IMR-90 (cell line): ENCODE measurements around the gene MTF2. TPM values are rescaled to one million over a fixed set of nuclear protein-coding genes. Genes with fewer than 3 reads are reported as not detected.

Experiments used
- ATAC-seq: fragments of 200-7000 bp; cut with Tn5 transposase; 2 replicates; pipeline ENCODE4 v1.9.1; 2020; ENCODE audit warnings: low read depth, mild to moderate bottlenecking, moderate library complexity
- BruUV-seq: library from RNA; stranded (reverse); fragments of 400-500 nt; replicated peaks from 2 replicates; lab custom pipeline; 2021; lab: Mats Ljungman, UMichigan
- CTCF ChIA-PET: fragments of 300-600 bp; formaldehyde crosslinking; extraction: SDS; loops from one replicate; lab custom pipeline; 2021; ENCODE audit warnings: antibody characterized with exemption; lab: Yijun Ruan, JAX
- POLR2A ChIA-PET: fragments of 300-600 bp; sonication (Branson Sonifier 250); formaldehyde crosslinking; loops from one replicate; lab custom pipeline; 2022; ENCODE audit warnings: antibody characterized with exemption; ENCODE audit not compliant: unreplicated experiment; lab: Charles Lee
- DNase-seq: peaks from one replicate; pipeline ENCODE4 v3.0.0; 2013
- H2AFZ ChIP-seq: replicated peaks from 2 replicates; pipeline ENCODE3; 2013; ENCODE audit warnings: low read length, mild to moderate bottlenecking; ENCODE audit not compliant: poor library complexity
- H2AK5ac ChIP-seq: 2 replicates; pipeline ENCODE4 v1.6.1; 2013; ENCODE audit warnings: low read depth, low read length, inconsistent platforms
- H2AK9ac ChIP-seq: replicated peaks from 2 replicates; pipeline ENCODE3; 2013; ENCODE audit warnings: mild to moderate bottlenecking, low read depth, low read length, moderate library complexity; ENCODE audit not compliant: poor library complexity
- H2BK120ac ChIP-seq: 2 replicates; pipeline ENCODE4 v1.6.1; 2013; ENCODE audit warnings: low read depth, low read length, inconsistent platforms
- H2BK15ac ChIP-seq: 3 replicates; pipeline ENCODE4 v1.6.1; 2013; ENCODE audit warnings: low read depth, low read length, inconsistent platforms
- H2BK20ac ChIP-seq: 2 replicates; pipeline ENCODE4 v1.6.1; 2013; ENCODE audit warnings: low read depth, mild to moderate bottlenecking, inconsistent platforms, low read length, moderate library complexity
- H2BK5ac ChIP-seq: 2 replicates; pipeline ENCODE4 v1.6.1; 2013; ENCODE audit warnings: mild to moderate bottlenecking, low read depth, low read length, inconsistent platforms; ENCODE audit not compliant: poor library complexity, severe bottlenecking
- H3K14ac ChIP-seq: replicated peaks from 2 replicates; pipeline ENCODE4 v1.6.1; 2013; ENCODE audit warnings: low read depth, low read length, inconsistent platforms
- H3K18ac ChIP-seq: 2 replicates; pipeline ENCODE4 v1.6.1; 2013; ENCODE audit warnings: low read depth, low read length, control low read depth
- H3K23ac ChIP-seq: 2 replicates; pipeline ENCODE4 v1.6.1; 2013; ENCODE audit warnings: low read depth, low read length, inconsistent platforms
- H3K27ac ChIP-seq: 2 replicates; pipeline ENCODE4 v1.5.1; 2013; ENCODE audit warnings: mild to moderate bottlenecking, control low read depth, low read length; ENCODE audit not compliant: insufficient read depth
- H3K27me3 ChIP-seq: 2 replicates; pipeline ENCODE4 v1.6.1; 2013; ENCODE audit warnings: low read length; ENCODE audit not compliant: control insufficient read depth, insufficient read depth
- H3K36me3 ChIP-seq: 2 replicates; pipeline ENCODE4 v1.6.1; 2013; ENCODE audit warnings: low read length, mixed read lengths; ENCODE audit not compliant: control insufficient read depth, insufficient read depth
- H3K4ac ChIP-seq: 2 replicates; pipeline ENCODE4 v1.6.1; 2013; ENCODE audit warnings: low read depth, low read length, inconsistent platforms
- H3K4me1 ChIP-seq: 2 replicates; pipeline ENCODE4 v1.6.1; 2013; ENCODE audit warnings: low read length, mixed read lengths; ENCODE audit not compliant: control insufficient read depth, insufficient read depth
- H3K4me2 ChIP-seq: 2 replicates; pipeline ENCODE4 v1.6.1; 2013; ENCODE audit warnings: low read depth, mild to moderate bottlenecking, control low read depth, low read length, moderate library complexity
- H3K4me3 ChIP-seq: 2 replicates; pipeline ENCODE4 v1.5.1; 2013; ENCODE audit warnings: low read depth, mild to moderate bottlenecking, control low read depth, low read length, moderate library complexity; ENCODE audit not compliant: insufficient read depth
- H3K56ac ChIP-seq: 2 replicates; pipeline ENCODE4 v1.6.1; 2013; ENCODE audit warnings: low read length, inconsistent platforms; ENCODE audit not compliant: insufficient read depth; ENCODE audit errors: extremely low read depth
- H3K79me1 ChIP-seq, 2 experiments: 2 replicates each; pipeline ENCODE4 v1.6.1; 2013; ENCODE audit warnings: low read length in 2 of 2, inconsistent platforms in 1 of 2, low read depth in 1 of 2
- H3K9ac ChIP-seq: 2 replicates; pipeline ENCODE4 v1.6.1; 2013; ENCODE audit warnings: low read depth, low read length, control low read depth
- H3K9me1 ChIP-seq: 2 replicates; pipeline ENCODE4 v1.6.1; 2013; ENCODE audit warnings: low read length, inconsistent platforms; ENCODE audit not compliant: insufficient read depth
- H3K9me3 ChIP-seq: 2 replicates; pipeline ENCODE4 v1.6.1; 2013; ENCODE audit warnings: low read length; ENCODE audit not compliant: control insufficient read depth, insufficient read depth
- H4K20me1 ChIP-seq: 2 replicates; pipeline ENCODE4 v1.6.1; 2013; ENCODE audit warnings: low read length, inconsistent platforms; ENCODE audit not compliant: insufficient read depth
- H4K5ac ChIP-seq: 2 replicates; pipeline ENCODE4 v1.6.1; 2013; ENCODE audit warnings: mild to moderate bottlenecking, low read depth, low read length, control low read depth
- H4K8ac ChIP-seq, 2 experiments: 2 replicates each; pipeline ENCODE4 v1.6.1; 2013; ENCODE audit warnings: low read depth in 2 of 2, low read length in 2 of 2, control low read depth in 1 of 2, inconsistent platforms in 1 of 2
- H4K91ac ChIP-seq: 2 replicates; pipeline ENCODE4 v1.6.1; 2013; ENCODE audit warnings: low read depth, low read length, inconsistent platforms; ENCODE audit not compliant: insufficient read depth
- BHLHE40 ChIP-seq: fragments of 150-350 bp; IDR thresholded peaks from 2 replicates; pipeline ENCODE4 v1.6.1; 2016; ENCODE audit warnings: mild to moderate bottlenecking, low read depth, low read length
- CEBPB ChIP-seq: IDR thresholded peaks from 2 replicates; pipeline ENCODE4 v1.6.1; 2012; ENCODE audit warnings: low read depth, low read length, improper control_type of control experiment
- CHD1 ChIP-seq: IDR thresholded peaks from 2 replicates; pipeline ENCODE4 v1.6.1; 2012; ENCODE audit warnings: low read depth, low read length, improper control_type of control experiment
- CTCF ChIP-seq: conservative IDR thresholded peaks from 2 replicates; pipeline ENCODE4 v1.5.1; 2012; ENCODE audit warnings: mild to moderate bottlenecking, low read depth, low read length, improper control_type of control experiment
- FOS ChIP-seq: fragments of 150-350 bp; IDR thresholded peaks from 2 replicates; pipeline ENCODE4 v1.6.1; 2016; ENCODE audit warnings: low read depth, low read length
- MAFK ChIP-seq: IDR thresholded peaks from 2 replicates; pipeline ENCODE4 v1.6.1; 2012; ENCODE audit warnings: low read depth, low read length, improper control_type of control experiment
- MXI1 ChIP-seq: IDR thresholded peaks from 2 replicates; pipeline ENCODE4 v1.6.1; 2012; ENCODE audit warnings: low read depth, mild to moderate bottlenecking, low read length, moderate library complexity, borderline replicate concordance
- NFE2L2 ChIP-seq: fragments of 150-350 bp; IDR thresholded peaks from 2 replicates; pipeline ENCODE4 v1.6.1; 2016; ENCODE audit warnings: low read depth, mild to moderate bottlenecking, low read length
- RAD21 ChIP-seq: IDR thresholded peaks from 2 replicates; pipeline ENCODE4 v1.6.1; 2012; ENCODE audit warnings: low read length, improper control_type of control experiment
- RCOR1 ChIP-seq: IDR thresholded peaks from 2 replicates; pipeline ENCODE4 v1.6.1; 2012; ENCODE audit warnings: mild to moderate bottlenecking, low read length, improper control_type of control experiment; ENCODE audit not compliant: insufficient replicate concordance
- RFX5 ChIP-seq: IDR thresholded peaks from 2 replicates; pipeline ENCODE4 v1.8.0; 2012; ENCODE audit warnings: low read depth, mild to moderate bottlenecking, low read length, moderate library complexity
- SMC3 ChIP-seq: fragments of 150-350 bp; IDR thresholded peaks from 2 replicates; pipeline ENCODE4 v1.6.1; 2016; ENCODE audit warnings: low read depth, mild to moderate bottlenecking, antibody characterized with exemption, low read length, moderate library complexity
- USF2 ChIP-seq: fragments of 150-350 bp; IDR thresholded peaks from 2 replicates; pipeline ENCODE4 v1.6.1; 2017; ENCODE audit warnings: mild to moderate bottlenecking, antibody characterized with exemption, low read length, low read depth
- WGBS, 2 experiments: methylation state at CpG; one replicate each; pipeline versions ENCODE4 v1.1.5 to v1.1.7; 2013; ENCODE audit warnings: missing lambda C conversion rate in 2 of 2; ENCODE audit not compliant: insufficient read length in 1 of 2; ENCODE audit errors: extremely low coverage in 2 of 2; 5-methylcytosine and 5-hydroxymethylcytosine counted together
- dilution Hi-C: fragments of 300-500 bp; cut with HindIII; formaldehyde crosslinking; loops from one replicate; pipeline ENCODE4 v1.14.3; 2018; ENCODE audit warnings: low sequenced_read_pairs; ENCODE audit not compliant: unreplicated experiment
- in situ Hi-C: fragments of 300-500 bp; cut with MboI; formaldehyde crosslinking; loops from 3 replicates; pipeline ENCODE4 v1.14.3; 2019; ENCODE audit warnings: low sequenced_read_pairs, inconsistent platforms, mixed read lengths
- intact Hi-C: fragments of 100-400 bp; cut with micrococcal nuclease; formaldehyde crosslinking; loops from 2 replicates; pipeline ENCODE4 v1.10.0; 2022
- polyA plus RNA-seq, 3 experiments: library from polyadenylated mRNA; depleted of rRNA; stranded (reverse); fragments of >200 nt; gene quantifications; 2 replicates each; pipeline ENCODE4 v1.2.3, GENCODE V29; 2012; ENCODE audit warnings: low replicate concordance in 1 of 3
- total RNA-seq: library from RNA; depleted of rRNA; stranded (reverse); fragments of >200 nt; gene quantifications from 2 replicates; pipeline ENCODE4 v1.2.3, GENCODE V29; 2012
- TF ChIP-seq, protein P1 (sequence below): fragments of 150-350 bp; IDR thresholded peaks from 2 replicates; pipeline ENCODE4 v1.6.1; 2016; ENCODE audit warnings: low read depth, mild to moderate bottlenecking, low read length, moderate library complexity, borderline replicate concordance

Gene MTF2
- total and polyA plus RNA-seq, 2 of the 4 experiments (the other 2 are of a cell fraction), result 10.6 to 39.8 TPM

DNA sequence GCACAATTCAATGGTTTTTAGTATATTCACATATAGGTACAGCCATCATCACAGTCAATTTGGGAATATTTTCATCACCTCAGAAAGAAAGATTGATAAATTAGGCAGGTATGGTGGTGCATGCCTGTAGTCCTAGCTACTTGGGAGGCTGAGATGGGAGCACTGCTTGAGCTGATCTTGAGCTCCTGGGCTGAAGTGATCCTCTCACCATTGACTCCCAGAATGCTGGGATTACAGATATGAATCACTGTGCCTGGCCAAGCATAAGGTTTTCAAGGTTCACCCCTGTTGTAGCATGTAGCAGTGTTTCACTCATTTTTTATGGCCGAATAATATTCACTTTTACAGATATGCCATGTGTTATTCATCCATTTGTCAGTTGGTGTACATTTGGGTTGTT is 44.7 kb upstream of the MTF2 start:
- no peak overlapping the region for H3K56ac ChIP-seq
- H3K23ac ChIP-seq, result no peak overlapping the region
- no peaks in the 10 kb centered on the region for H4K20me1 ChIP-seq
- H3K9ac ChIP-seq, result no peak overlapping the region
- POLR2A ChIA-PET, result no interaction called here
- no peak overlapping the region for H3K4me2 ChIP-seq
- no CpG with 5 or more reads among the region's 1 CpG for WGBS, 2 experiments
- H3K27ac ChIP-seq, result no peak overlapping the region
- H2AK5ac ChIP-seq, result no peak overlapping the region
- no peak for DNase-seq
- CTCF ChIA-PET, result no interaction called here
- BruUV-seq, result no TSS peak
- intact Hi-C loops, result no loop called here
- H2AFZ ChIP-seq, result no peak overlapping the region
- TF ChIP-seq NFE2L2 (no peak), CTCF (no peak), MAFK (no peak), CEBPB (no peak), SMC3 (no peak), RFX5 (no peak), RAD21 (no peak), CHD1 (no peak), RCOR1 (no peak), BHLHE40 (no peak), FOS (no peak), USF2 (no peak), MXI1 (no peak)
- TF ChIP-seq, protein P1, sequence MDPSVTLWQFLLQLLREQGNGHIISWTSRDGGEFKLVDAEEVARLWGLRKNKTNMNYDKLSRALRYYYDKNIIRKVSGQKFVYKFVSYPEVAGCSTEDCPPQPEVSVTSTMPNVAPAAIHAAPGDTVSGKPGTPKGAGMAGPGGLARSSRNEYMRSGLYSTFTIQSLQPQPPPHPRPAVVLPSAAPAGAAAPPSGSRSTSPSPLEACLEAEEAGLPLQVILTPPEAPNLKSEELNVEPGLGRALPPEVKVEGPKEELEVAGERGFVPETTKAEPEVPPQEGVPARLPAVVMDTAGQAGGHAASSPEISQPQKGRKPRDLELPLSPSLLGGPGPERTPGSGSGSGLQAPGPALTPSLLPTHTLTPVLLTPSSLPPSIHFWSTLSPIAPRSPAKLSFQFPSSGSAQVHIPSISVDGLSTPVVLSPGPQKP, result no peak
- dilution Hi-C loops, result no loop called here
- H2BK15ac ChIP-seq, result no peak overlapping the region
- no peak overlapping the region for H4K8ac ChIP-seq
- no peaks in the 10 kb centered on the region for H3K36me3 ChIP-seq
- H3K4me1 ChIP-seq, result no peaks in the 10 kb centered on the region
- H2BK5ac ChIP-seq, result no peak overlapping the region
- H2BK20ac ChIP-seq, result no peak overlapping the region
- H3K79me1 ChIP-seq, result no peaks in the 10 kb centered on the region
- H3K4ac ChIP-seq, result no peak overlapping the region
- ATAC-seq, result no peak
- H3K9me1 ChIP-seq, result no peaks in the 10 kb centered on the region
- no peak overlapping the region for H2AK9ac ChIP-seq
- H2BK120ac ChIP-seq, result no peak overlapping the region
- H3K18ac ChIP-seq, result no peak overlapping the region
- no peak overlapping the region for H4K5ac ChIP-seq
- no peak overlapping the region for H3K4me3 ChIP-seq
- H3K9me3 ChIP-seq, result no peaks in the 10 kb centered on the region
- in situ Hi-C loops, result no loop called here
- no peak overlapping the region for H3K14ac ChIP-seq
- no peak overlapping the region for H4K91ac ChIP-seq
- H3K27me3 ChIP-seq, result peaks cover 15% of the 10 kb centered on the region
